ENCODE data around the gene CACNA1E.

CACNA1E gene

DNA sequence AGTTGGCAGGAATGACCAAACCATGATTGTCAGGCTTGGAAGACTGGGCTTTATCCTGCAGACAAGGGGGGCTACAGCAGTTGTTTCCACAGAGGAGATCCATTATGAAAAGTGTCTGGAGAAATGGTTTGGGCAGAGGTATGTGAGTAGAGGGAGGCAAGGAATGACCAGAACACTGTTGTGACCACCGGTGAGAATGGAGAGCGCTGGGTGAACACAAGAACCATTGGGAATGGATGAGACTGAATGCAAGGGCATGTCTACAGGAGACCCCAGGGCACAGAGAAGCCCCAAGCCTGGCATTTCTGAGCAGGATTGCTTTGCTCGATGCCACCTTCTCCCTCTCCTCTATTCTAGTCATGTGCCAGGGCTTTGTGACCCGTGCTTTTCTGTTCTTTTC, 125.1 kb downstream of the CACNA1E start:
- ATAC-seq (replicated peaks; ENCODE audit: extremely low read depth, poor library complexity, severe bottlenecking) (no peak), DNase-seq (ENCODE audit: low spot score in 2 of 2) (no peak)
- Mint-ChIP-seq H3K4me3 (no peak overlapping the region), H3K36me3 (ENCODE audit: insufficient read depth) (no peaks in the 10 kb centered on the region), H3K9me3 (peaks cover 10% of the 10 kb centered on the region), H3K27me3 (peaks cover 34% of the 10 kb centered on the region), H3K4me1 (no peaks in the 10 kb centered on the region), H3K27ac (ENCODE audit: low read depth) (no peak overlapping the region)

DNA sequence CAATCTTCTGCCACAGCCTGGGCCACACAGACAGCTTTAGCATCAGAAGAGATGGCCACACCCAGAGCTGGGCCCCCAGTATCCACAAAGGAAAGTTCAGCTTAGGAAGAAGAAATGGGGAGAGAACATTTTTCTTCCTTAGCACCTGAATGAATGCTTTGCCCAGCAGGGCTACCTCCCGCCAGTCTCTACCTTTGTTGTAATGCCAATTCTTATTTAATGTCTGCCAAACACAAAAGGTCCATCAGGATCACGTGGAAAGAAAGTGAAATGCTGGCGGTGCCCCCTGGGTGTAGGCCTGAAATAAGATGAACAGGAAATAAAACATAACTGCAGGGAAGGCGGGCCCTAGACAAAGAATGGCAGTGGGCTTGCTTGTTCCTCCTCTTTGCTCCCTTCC, 125.6 kb downstream of the CACNA1E start:
- ATAC-seq (replicated peaks; ENCODE audit: extremely low read depth, poor library complexity, severe bottlenecking) (no peak), DNase-seq (ENCODE audit: low spot score in 2 of 2) (no peak)
- Mint-ChIP-seq H3K27me3 (peaks cover 34% of the 10 kb centered on the region), H3K4me1 (no peaks in the 10 kb centered on the region), H3K9me3 (peaks cover 10% of the 10 kb centered on the region), H3K4me3 (no peak overlapping the region), H3K27ac (ENCODE audit: low read depth) (no peak overlapping the region), H3K36me3 (ENCODE audit: insufficient read depth) (no peaks in the 10 kb centered on the region)

DNA sequence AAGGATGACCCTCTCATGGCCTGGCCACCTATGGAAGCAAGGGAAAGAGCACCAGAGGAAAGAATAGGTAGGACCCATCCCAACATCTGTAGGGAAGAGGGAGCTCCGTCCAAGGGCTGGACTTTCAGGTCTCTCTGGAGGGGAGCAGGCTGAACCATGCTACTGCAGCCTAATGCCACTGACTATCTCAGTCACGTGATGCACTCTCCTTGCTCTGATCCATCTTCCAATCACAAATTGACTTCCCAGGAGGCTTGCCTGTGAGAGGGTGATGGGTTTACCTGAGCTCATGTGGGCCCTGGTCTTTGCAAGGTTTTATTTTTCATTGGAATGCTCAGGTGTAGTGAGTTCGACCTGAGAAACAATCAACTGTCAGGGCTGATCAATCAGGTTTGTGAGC, 128.8 kb downstream of the CACNA1E start:
- H3K4me3 Mint-ChIP-seq: no peak overlapping the region
- H3K36me3 Mint-ChIP-seq (ENCODE audit: insufficient read depth): no peaks in the 10 kb centered on the region
- H3K9me3 Mint-ChIP-seq: no peaks in the 10 kb centered on the region
- H3K27me3 Mint-ChIP-seq: peaks cover 11% of the 10 kb centered on the region
- H3K4me1 Mint-ChIP-seq: no peaks in the 10 kb centered on the region
- ATAC-seq (replicated peaks; ENCODE audit: extremely low read depth, poor library complexity, severe bottlenecking) (no peak), DNase-seq (ENCODE audit: low spot score in 2 of 2) (no peak)
- H3K27ac Mint-ChIP-seq (ENCODE audit: low read depth): no peak overlapping the region

DNA sequence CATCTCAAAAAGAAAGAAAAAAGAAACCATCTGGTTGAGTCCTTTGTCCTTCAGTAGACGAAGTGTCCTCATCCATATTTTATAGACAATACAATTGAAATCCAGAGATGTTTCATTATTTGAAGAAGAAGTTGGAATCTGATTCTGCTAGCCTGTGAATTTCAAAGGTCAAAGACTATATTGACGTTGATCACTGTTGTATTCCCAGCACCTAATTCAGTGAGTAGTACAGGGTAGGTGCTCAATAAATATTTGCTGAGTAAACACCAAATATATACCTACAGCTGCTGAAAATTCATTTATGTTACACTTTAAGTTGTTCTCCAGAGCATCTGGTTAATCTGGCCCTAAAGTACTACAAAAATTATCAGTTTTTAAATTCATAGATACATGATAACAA, 135.2 kb downstream of the CACNA1E start:
- Mint-ChIP-seq H3K9me3 (no peaks in the 10 kb centered on the region), H3K36me3 (ENCODE audit: insufficient read depth) (no peaks in the 10 kb centered on the region), H3K4me3 (no peak overlapping the region), H3K27me3 (peaks cover 15% of the 10 kb centered on the region), H3K27ac (ENCODE audit: low read depth) (no peak overlapping the region), H3K4me1 (no peaks in the 10 kb centered on the region)
- DNase-seq (ENCODE audit: low spot score in 2 of 2) (no peak), ATAC-seq (replicated peaks; ENCODE audit: extremely low read depth, poor library complexity, severe bottlenecking) (no peak)

DNA sequence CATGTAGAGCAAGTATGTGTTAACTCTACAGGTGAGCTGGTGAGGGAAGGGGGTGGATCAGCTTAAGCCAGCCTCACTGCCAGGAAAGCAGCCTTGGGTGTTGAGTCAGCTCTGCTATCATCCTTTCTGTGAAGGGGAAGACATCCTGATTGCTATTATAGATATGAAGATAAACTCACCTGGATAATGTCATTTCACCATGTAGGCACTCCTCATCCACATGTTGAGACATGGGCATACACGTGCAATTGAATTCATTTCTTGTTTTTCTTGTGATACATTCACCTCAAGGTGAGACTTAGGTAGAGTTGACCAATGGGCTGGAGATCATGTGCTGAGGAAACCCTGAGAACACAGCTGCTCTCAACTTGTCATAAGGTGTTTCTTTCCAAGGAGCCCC, 136.9 kb downstream of the CACNA1E start:
- ATAC-seq (replicated peaks; ENCODE audit: extremely low read depth, poor library complexity, severe bottlenecking) (no peak), DNase-seq (ENCODE audit: low spot score in 2 of 2) (no peak)
- Mint-ChIP-seq H3K4me1 (no peaks in the 10 kb centered on the region), H3K36me3 (ENCODE audit: insufficient read depth) (no peaks in the 10 kb centered on the region), H3K27ac (ENCODE audit: low read depth) (no peak overlapping the region), H3K4me3 (no peak overlapping the region), H3K9me3 (no peaks in the 10 kb centered on the region), H3K27me3 (peaks cover 15% of the 10 kb centered on the region)

DNA sequence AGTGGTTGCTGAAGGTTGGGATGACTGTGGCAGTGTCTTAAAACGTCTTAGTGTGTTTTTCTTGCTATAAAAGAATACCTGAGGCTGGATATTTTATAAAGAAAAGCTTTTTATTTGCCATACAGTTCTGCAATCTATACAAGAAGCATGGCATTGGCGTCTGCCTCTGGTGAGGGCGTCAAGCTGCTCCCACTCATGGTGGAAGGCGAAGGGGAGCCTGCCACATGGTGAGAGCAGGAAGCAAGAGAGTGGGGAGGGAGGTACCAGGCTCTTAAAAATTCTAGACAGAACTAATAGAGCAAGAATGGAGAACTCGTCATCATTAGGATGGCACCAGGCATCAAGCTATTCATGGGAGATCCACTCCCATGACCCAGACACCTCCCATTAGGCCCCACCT, 140.5 kb downstream of the CACNA1E start:
- H3K4me3 Mint-ChIP-seq: no peak overlapping the region
- ATAC-seq (replicated peaks; ENCODE audit: extremely low read depth, poor library complexity, severe bottlenecking) (no peak), DNase-seq (ENCODE audit: low spot score in 2 of 2) (no peak)
- H3K27ac Mint-ChIP-seq (ENCODE audit: low read depth): no peak overlapping the region
- H3K4me1 Mint-ChIP-seq: no peaks in the 10 kb centered on the region
- peaks cover under 1% of the 10 kb centered on the region for H3K36me3 Mint-ChIP-seq (ENCODE audit: insufficient read depth)
- peaks cover 3% of the 10 kb centered on the region for H3K27me3 Mint-ChIP-seq
- H3K9me3 Mint-ChIP-seq: no peaks in the 10 kb centered on the region

DNA sequence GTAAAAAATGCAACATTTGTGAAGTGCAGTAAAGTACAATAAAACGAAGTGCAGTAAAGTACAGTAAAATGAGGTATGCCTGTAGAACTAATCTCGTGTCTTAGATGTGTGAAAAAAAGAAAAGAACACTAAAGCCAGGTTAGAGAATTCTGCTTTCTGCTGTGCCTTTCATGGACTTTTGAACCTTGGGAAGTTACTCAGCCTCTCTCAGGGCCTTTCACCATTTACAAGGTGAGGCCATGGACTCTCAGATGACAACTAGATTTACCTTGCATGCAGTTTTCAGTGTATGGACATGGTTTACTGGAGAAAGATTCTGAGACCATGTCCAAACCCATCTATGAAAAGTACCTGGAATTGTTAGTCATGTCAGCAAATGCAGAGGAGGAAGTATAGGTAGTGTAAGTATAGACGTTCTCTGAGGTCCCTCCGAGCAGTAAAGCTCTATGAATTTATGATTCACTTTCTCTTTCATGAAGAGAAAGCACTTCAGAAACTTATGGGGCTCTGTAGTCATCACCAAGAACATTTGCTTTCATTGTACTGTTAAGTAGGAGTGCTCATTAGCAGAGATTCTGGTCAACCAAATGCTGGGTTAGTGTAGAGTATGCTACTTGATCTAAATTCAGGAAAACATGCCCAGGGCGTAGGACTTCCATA, 143.1 kb downstream of the CACNA1E start:
- H3K9me3 Mint-ChIP-seq: no peaks in the 10 kb centered on the region
- ATAC-seq (replicated peaks; ENCODE audit: extremely low read depth, poor library complexity, severe bottlenecking): no peak
- DNase-seq (ENCODE audit: low spot score in 2 of 2): no peak
- peaks cover 20% of the 10 kb centered on the region for H3K27me3 Mint-ChIP-seq
- peaks cover 2% of the 10 kb centered on the region for H3K36me3 Mint-ChIP-seq (ENCODE audit: insufficient read depth)
- H3K4me3 Mint-ChIP-seq: no peak overlapping the region
- H3K4me1 Mint-ChIP-seq: no peaks in the 10 kb centered on the region
- no peak overlapping the region for H3K27ac Mint-ChIP-seq (ENCODE audit: low read depth)

- Mint-ChIP-seq H3K9me3 (no peaks in the 10 kb centered on the region), H3K27me3 (peaks cover 37% of the 10 kb centered on the region), H3K27ac (ENCODE audit: low read depth) (no peak overlapping the region), H3K36me3 (ENCODE audit: insufficient read depth) (peaks cover 2% of the 10 kb centered on the region), H3K4me1 (no peaks in the 10 kb centered on the region), H3K4me3 (no peak overlapping the region)
- ATAC-seq (replicated peaks; ENCODE audit: extremely low read depth, poor library complexity, severe bottlenecking) (no peak), DNase-seq (ENCODE audit: low spot score in 2 of 2) (no peak)
Observed at GRCh38 chr1:181630398-181630797, 147.1 kb downstream of the CACNA1E start.

DNA sequence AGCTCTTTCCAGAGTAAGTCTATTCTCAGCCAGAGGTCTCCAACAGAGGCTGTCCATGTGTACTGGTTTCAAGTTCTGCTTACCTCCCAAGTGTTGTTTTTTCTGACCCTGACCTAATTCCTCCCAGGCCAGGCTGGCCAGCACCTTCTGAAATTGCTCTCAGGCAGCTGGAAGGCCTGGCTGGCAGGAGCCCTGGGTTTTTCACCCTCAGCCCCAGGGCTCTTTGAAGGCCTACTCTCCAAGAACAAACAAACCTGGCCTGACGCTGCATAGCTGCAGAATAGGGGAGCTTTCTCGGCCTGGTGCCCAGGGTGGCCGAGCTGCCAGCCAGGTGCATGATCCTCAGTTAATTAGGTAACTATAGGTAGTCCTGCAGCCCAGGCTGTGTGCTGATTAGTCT, 147.5 kb downstream of the CACNA1E start:
- Mint-ChIP-seq H3K9me3 (no peaks in the 10 kb centered on the region), H3K4me3 (no peak overlapping the region), H3K4me1 (no peaks in the 10 kb centered on the region), H3K27ac (ENCODE audit: low read depth) (no peak overlapping the region), H3K36me3 (ENCODE audit: insufficient read depth) (peaks cover 2% of the 10 kb centered on the region), H3K27me3 (peaks cover 40% of the 10 kb centered on the region)
- no peak for DNase-seq (ENCODE audit: low spot score in 2 of 2)
- ATAC-seq (replicated peaks; ENCODE audit: extremely low read depth, poor library complexity, severe bottlenecking): no peak

GRCh38 chr1:181632492-181632891, 149.2 kb downstream of the CACNA1E start:
- no peak overlapping the region for H3K4me3 Mint-ChIP-seq
- H3K9me3 Mint-ChIP-seq: no peaks in the 10 kb centered on the region
- no peak for ATAC-seq (replicated peaks; ENCODE audit: extremely low read depth, poor library complexity, severe bottlenecking)
- H3K27me3 Mint-ChIP-seq: peaks cover 40% of the 10 kb centered on the region
- H3K36me3 Mint-ChIP-seq (ENCODE audit: insufficient read depth): peaks cover 2% of the 10 kb centered on the region
- H3K4me1 Mint-ChIP-seq: no peaks in the 10 kb centered on the region
- no peak overlapping the region for H3K27ac Mint-ChIP-seq (ENCODE audit: low read depth)
- DNase-seq (ENCODE audit: low spot score in 2 of 2): no peak

DNA sequence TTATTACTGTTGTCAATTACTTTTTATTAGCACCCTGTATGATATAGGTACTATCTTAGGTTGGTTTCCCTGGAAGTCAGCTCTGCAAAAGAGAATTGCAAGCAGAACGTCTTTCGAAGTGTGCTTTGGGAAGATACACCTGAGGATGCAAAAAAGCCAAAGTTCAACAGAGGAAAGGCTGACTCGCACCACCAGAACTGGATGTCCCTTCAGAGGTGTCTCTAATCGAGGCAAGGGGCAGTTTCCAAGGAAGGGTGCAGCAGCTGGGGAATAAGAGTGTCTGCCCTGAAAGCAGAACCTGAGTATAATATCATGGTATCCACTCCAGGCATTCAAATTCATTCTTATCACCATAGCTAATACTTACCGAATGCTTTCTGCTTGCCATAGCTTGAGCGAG, 149.6 kb downstream of the CACNA1E start:
- Mint-ChIP-seq H3K27ac (ENCODE audit: low read depth) (no peak overlapping the region), H3K27me3 (peaks cover 44% of the 10 kb centered on the region), H3K36me3 (ENCODE audit: insufficient read depth) (peaks cover 2% of the 10 kb centered on the region), H3K4me1 (no peaks in the 10 kb centered on the region), H3K4me3 (no peak overlapping the region), H3K9me3 (no peaks in the 10 kb centered on the region)
- ATAC-seq (replicated peaks; ENCODE audit: extremely low read depth, poor library complexity, severe bottlenecking) (no peak), DNase-seq (ENCODE audit: low spot score in 2 of 2) (no peak)

DNA sequence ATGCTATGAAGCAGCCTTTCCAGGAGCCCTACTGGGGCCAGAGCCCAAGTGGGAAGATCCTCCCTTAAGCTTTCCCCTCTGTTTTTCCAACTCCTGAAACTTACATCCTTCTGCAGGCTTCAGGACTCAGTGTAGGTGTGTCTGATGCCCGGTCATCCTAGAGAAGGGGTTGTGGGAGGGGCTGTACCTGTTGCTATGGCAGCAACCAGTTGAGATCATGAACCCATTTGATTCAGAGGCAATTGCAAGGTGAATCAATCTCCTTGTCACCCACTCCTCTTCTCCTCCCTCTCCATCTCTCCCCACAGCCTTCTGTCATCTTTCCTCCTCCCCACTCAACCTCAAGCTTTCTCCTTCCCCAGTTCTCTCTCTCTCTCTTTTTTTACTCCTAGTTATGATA, 151.8 kb downstream of the CACNA1E start:
- H3K36me3 Mint-ChIP-seq (ENCODE audit: insufficient read depth): no peaks in the 10 kb centered on the region
- H3K27me3 Mint-ChIP-seq: peaks cover 49% of the 10 kb centered on the region
- ATAC-seq (replicated peaks; ENCODE audit: extremely low read depth, poor library complexity, severe bottlenecking) (no peak), DNase-seq (ENCODE audit: low spot score in 2 of 2) (no peak)
- H3K4me1 Mint-ChIP-seq: no peaks in the 10 kb centered on the region
- H3K4me3 Mint-ChIP-seq: no peak overlapping the region
- no peak overlapping the region for H3K27ac Mint-ChIP-seq (ENCODE audit: low read depth)
- no peaks in the 10 kb centered on the region for H3K9me3 Mint-ChIP-seq

DNA sequence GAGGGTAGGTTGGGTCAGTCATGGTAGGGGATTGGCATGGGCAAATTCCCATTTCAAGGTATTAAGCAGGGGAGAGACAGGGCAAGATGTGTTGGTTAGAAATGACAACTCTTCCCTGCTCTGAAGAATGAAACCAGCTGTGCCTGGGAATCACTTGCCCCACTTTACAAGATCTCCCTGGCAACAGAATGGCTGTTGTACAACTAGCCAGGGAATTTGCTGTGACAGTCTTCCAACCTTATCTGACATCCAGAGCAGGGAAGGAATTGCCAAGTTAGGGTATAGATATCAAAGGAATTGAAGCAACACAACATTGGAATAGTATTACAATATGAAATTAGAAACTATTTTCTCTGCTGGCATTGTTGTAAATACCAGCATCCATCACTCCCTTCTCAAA, 154.7 kb downstream of the CACNA1E start:
- Mint-ChIP-seq H3K27me3 (peaks cover 56% of the 10 kb centered on the region), H3K4me3 (no peak overlapping the region), H3K36me3 (ENCODE audit: insufficient read depth) (no peaks in the 10 kb centered on the region), H3K27ac (ENCODE audit: low read depth) (no peak overlapping the region), H3K4me1 (no peaks in the 10 kb centered on the region), H3K9me3 (no peaks in the 10 kb centered on the region)
- ATAC-seq (replicated peaks; ENCODE audit: extremely low read depth, poor library complexity, severe bottlenecking) (no peak), DNase-seq (ENCODE audit: low spot score in 2 of 2) (no peak)

DNA sequence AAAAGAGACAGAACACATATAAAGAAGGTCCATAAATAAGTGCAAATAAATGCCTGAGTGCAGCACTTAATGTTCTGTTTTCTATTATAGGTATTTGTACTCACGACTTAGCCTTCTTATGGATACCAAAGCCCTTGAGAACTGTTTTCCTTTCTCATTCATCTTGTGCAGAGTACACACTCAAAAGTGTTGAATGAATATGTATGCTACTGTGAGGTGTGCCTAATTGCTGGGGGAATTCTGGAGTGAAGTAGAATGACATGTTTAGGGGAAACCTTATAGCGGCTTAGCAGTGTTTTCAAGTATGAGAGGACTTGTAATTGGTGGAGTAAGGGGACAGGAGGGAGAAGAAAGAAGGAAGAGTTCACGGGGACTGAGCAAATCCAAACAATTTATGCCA, 157.6 kb downstream of the CACNA1E start:
- H3K4me3 Mint-ChIP-seq: no peak overlapping the region
- H3K9me3 Mint-ChIP-seq: no peaks in the 10 kb centered on the region
- H3K4me1 Mint-ChIP-seq: no peaks in the 10 kb centered on the region
- H3K36me3 Mint-ChIP-seq (ENCODE audit: insufficient read depth): no peaks in the 10 kb centered on the region
- ATAC-seq (replicated peaks; ENCODE audit: extremely low read depth, poor library complexity, severe bottlenecking) (no peak), DNase-seq (ENCODE audit: low spot score in 2 of 2) (no peak)
- H3K27me3 Mint-ChIP-seq: peaks cover 62% of the 10 kb centered on the region
- H3K27ac Mint-ChIP-seq (ENCODE audit: low read depth): no peak overlapping the region
